Esophagus squamous epithelium (tissue), 5 donors: Measurements from ENCODE around the gene MAN1C1. TPM values are rescaled to one million over a fixed set of nuclear protein-coding genes. Genes with fewer than 3 reads are reported as not detected.
A peak's percentile ranks its signal among the peaks of the same experiment; 100 is the strongest.

Experiments
- DNase-seq: peaks from one replicate; lab custom pipeline; 2025; lab: John Stamatoyannopoulos, UW
- H3K27ac ChIP-seq, 4 donors: fragments of 200-600 bp; sonication (generic); one replicate each; pipeline ENCODE4 v1.5.1; 2016 to 2019; ENCODE audit warnings: mild to moderate bottlenecking in 1 of 4
- H3K27me3 ChIP-seq, 4 donors: fragments of 200-600 bp; sonication (generic); 1 replicate in 3 of 4; 2 replicates in 1 of 4; pipeline versions ENCODE4 v1.5.1 to v1.6.0; 2017 to 2021; ENCODE audit warnings: antibody characterized with exemption in 1 of 4
- H3K36me3 ChIP-seq, 3 donors: fragments of 200-600 bp; sonication (generic); one replicate each; pipeline ENCODE4 v1.5.1; 2016 to 2019
- H3K4me1 ChIP-seq, 3 donors: fragments of 200-600 bp; sonication (generic); one replicate each; pipeline ENCODE4 v1.5.1; 2017 to 2019
- H3K4me3 ChIP-seq, 4 donors: fragments of 200-600 bp; sonication (generic); 1 replicate in 3 of 4; 2 replicates in 1 of 4; pipeline ENCODE4 v1.5.1; 2016 to 2019; ENCODE audit warnings: mild to moderate bottlenecking in 2 of 4, moderate library complexity in 1 of 4
- H3K9me3 ChIP-seq, 3 donors: fragments of 200-600 bp; sonication (generic); one replicate each; pipeline ENCODE4 v1.5.1; 2016 to 2019
- POLR2A ChIP-seq, 4 donors: fragments of 450-650 bp; IDR thresholded peaks; one replicate each; pipeline ENCODE4 v1.6.1; 2017; ENCODE audit warnings: antibody characterized with exemption in 4 of 4, mild to moderate bottlenecking in 4 of 4, moderate library complexity in 3 of 4
- WGBS, 2 donors: methylation state at CpG; one replicate each; pipeline ENCODE4 v1.1.5; 2018; 5-methylcytosine and 5-hydroxymethylcytosine counted together
- intact Hi-C: fragments of 100-400 bp; cut with DNase I; formaldehyde crosslinking; loops from one replicate; pipeline ENCODE4 v1.15.0; 2022
- total RNA-seq, 4 donors: library from RNA; depleted of rRNA; stranded (reverse); fragments of >200 nt; gene quantifications; one replicate each; pipeline ENCODE4 v1.1.0, GENCODE V29; 2016
- TF ChIP-seq, protein P1 (sequence below), 6 experiments: fragments of 450-650 bp in 4 of 6; fragments of 200-600 bp in 2 of 6; sonication (generic) in 2 of 6; IDR thresholded peaks; one replicate each; pipeline ENCODE4 v1.5.1; 2016 to 2019; ENCODE audit warnings: antibody characterized with exemption in 6 of 6, mild to moderate bottlenecking in 4 of 6, moderate library complexity in 4 of 6
- donor health status: DM: yes; HTN: yes; CAD: no.

The MAN1C1 gene
- total RNA-seq, 4 donors from 2014 or later = 0.91 to 7.4 (median 3.8) TPM

GRCh38 chr1:25626018-25626417 is 9.4 kb downstream of the MAN1C1 start:
- no peaks in the 10 kb centered on the region for H3K27me3 ChIP-seq
- H3K27ac ChIP-seq = no peak overlapping the region
- H3K36me3 ChIP-seq = no peaks in the 10 kb centered on the region
- intact Hi-C loops = no loop called here
- peaks cover 0 to 34% (median 4%) of the 10 kb centered on the region in 3 donors for H3K4me1 ChIP-seq
- H3K4me3 ChIP-seq = no peak overlapping the region
- TF ChIP-seq, protein P1, sequence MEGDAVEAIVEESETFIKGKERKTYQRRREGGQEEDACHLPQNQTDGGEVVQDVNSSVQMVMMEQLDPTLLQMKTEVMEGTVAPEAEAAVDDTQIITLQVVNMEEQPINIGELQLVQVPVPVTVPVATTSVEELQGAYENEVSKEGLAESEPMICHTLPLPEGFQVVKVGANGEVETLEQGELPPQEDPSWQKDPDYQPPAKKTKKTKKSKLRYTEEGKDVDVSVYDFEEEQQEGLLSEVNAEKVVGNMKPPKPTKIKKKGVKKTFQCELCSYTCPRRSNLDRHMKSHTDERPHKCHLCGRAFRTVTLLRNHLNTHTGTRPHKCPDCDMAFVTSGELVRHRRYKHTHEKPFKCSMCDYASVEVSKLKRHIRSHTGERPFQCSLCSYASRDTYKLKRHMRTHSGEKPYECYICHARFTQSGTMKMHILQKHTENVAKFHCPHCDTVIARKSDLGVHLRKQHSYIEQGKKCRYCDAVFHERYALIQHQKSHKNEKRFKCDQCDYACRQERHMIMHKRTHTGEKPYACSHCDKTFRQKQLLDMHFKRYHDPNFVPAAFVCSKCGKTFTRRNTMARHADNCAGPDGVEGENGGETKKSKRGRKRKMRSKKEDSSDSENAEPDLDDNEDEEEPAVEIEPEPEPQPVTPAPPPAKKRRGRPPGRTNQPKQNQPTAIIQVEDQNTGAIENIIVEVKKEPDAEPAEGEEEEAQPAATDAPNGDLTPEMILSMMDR (IDR thresholded peaks at IDR 0.05) = no peak
- TF ChIP-seq POLR2A (IDR thresholded peaks at IDR 0.05) = no peak
- 93 to 95% methylated on average over 2 of the region's 2 CpGs for WGBS, 2 donors
- H3K9me3 ChIP-seq = no peaks in the 10 kb centered on the region
- DNase-seq = no peak

DNA sequence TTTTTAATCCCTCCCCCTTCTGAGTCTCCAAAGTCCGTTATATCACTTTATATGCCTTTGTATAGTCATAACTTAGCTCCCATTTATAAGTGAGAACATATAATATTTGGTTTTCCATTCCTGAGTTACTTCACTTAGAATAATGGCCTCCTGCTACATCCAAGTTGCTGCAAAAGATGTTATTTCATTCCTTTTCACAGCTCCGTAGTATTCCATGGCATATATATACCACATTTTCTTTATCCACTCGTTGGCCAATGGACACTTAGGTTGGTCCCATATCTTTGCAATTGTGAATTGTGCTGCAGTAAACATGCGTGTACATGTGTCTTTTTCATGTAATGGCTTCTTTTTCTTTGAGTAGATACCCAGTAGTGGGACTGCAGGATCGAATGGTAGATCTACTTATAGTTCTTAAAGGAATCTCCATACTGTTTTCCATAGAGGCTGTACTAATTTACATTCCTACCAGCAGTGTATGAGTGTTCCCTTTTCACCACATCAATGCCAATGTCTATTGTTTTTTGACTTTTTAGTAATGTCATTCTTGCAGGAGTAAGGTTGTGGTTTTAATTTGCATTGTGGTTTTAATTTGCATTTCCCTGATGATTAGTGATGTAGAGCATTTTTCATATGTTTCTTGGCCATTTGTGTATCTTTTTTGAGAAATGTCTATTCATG is 12.3 kb downstream of the MAN1C1 start:
- TF ChIP-seq, protein P1 (IDR thresholded peaks at IDR 0.05) = no peak
- no peak for TF ChIP-seq POLR2A (IDR thresholded peaks at IDR 0.05)
- no peak for DNase-seq
- Histone ChIP-seq H3K27ac (no peak overlapping the region), H3K27me3 (no peaks in the 10 kb centered on the region), H3K4me1 (peaks cover 0 to 23% (median 8%) of the 10 kb centered on the region in 3 donors), H3K4me3 (no peak overlapping the region), H3K9me3 (no peaks in the 10 kb centered on the region), H3K36me3 (no peaks in the 10 kb centered on the region)
- intact Hi-C loops = no loop called here
- 87 to 88% methylated on average over 5 of the region's 5 CpGs for WGBS, 2 donors

DNA sequence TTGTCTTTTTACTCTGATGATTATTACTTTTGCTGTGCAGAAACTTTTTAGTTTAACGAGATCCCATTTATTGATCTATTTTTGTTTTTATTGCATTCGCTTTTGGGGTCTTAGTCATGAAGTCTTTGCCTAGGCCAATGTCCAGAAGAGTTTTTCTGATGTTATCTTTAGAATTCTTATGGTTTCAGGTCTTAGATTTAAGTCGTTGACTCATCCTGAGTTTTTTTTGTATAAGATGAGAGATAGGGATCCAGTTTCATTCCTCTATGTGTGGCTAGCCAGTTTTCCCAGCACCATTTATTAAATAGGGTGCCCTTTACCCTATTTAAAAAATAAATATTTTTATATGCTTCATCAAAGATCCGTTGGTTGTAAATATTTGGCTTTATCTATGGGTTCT is 13.2 kb downstream of the MAN1C1 start:
- 79 to 83% methylated on average over 4 of the region's 4 CpGs for WGBS, 2 donors
- TF ChIP-seq, protein P1 (IDR thresholded peaks at IDR 0.05) = no peak
- TF ChIP-seq POLR2A (IDR thresholded peaks at IDR 0.05) = no peak
- intact Hi-C loops = no loop called here

DNA sequence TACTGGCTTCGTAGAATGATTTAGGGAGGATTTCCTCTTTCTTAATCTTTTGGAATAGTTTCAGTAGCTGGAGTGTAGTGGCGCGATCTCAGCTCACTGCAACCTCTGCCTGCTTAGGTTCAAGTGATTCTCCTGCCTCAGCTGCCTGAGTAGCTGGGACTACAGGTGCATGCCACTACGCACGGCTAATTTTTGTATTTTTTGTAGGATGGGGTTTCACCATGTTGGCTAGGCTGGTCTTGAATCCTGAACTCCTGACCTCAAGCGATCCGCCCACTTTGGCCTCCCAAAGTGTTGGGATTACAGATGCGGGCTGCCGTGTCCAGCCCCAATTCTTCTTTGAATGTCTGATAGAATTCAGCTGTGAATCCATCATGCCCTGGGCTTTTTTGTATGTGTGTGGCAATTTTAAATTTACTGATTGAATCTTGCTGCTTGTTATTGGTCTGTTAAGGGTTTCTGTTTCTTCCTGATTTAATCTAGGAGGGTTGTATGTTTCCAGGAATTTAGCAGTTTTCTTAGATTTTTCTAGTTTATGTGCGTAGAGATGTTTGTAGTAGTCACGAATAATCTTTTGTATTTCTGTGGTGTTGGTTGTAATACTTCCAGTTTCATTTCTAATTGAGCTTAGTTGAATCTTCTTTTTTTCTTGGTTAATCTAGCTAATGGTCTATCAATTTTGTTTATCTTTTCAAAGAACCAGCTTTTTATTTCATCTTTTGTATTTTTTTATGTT is 15.3 kb downstream of the MAN1C1 start:
- Histone ChIP-seq H3K27ac (peak overlapping the region in 3 of 4 donors; percentile 42 to 78 (median 70)), H3K4me1 (peaks cover 0 to 18% (median 8%) of the 10 kb centered on the region in 3 donors), H3K27me3 (no peaks in the 10 kb centered on the region), H3K9me3 (peaks cover 0 to 13% (median 0%) of the 10 kb centered on the region in 3 donors), H3K4me3 (peak overlapping the region in 3 of 4 donors; percentile 17 to 53 (median 20)), H3K36me3 (peaks cover 0 to 7% (median 0%) of the 10 kb centered on the region in 3 donors)
- WGBS, 2 donors = 41 to 51% methylated on average over 10 to 11 of the region's 11 CpGs
- intact Hi-C loops = no loop called here
- DNase-seq = no peak
- TF ChIP-seq, protein P1 (IDR thresholded peaks at IDR 0.05) = no peak
- no peak for TF ChIP-seq POLR2A (IDR thresholded peaks at IDR 0.05)

More for the DNA sequence above, 13.2 kb downstream of the MAN1C1 start:
- peaks cover 0 to 18% (median 8%) of the 10 kb centered on the region in 3 donors for H3K4me1 ChIP-seq
- H3K27ac ChIP-seq = no peak overlapping the region
- no peak overlapping the region for H3K4me3 ChIP-seq
- no peak for DNase-seq
- no peaks in the 10 kb centered on the region for H3K9me3 ChIP-seq
- no peaks in the 10 kb centered on the region for H3K36me3 ChIP-seq
- no peaks in the 10 kb centered on the region for H3K27me3 ChIP-seq

- 83 to 87% methylated on average over 2 of the region's 2 CpGs for whole genome bisulfite sequencing, 2 donors
- peaks cover 0 to 18% (median 8%) of the 10 kb centered on the region in 3 donors for H3K4me1 ChIP-seq
- no peak overlapping the region for H3K27ac ChIP-seq
- no peak overlapping the region for H3K4me3 ChIP-seq
- intact Hi-C loops = no loop called here
- no peak for DNase-seq
- H3K9me3 ChIP-seq = peaks cover 0 to 20% (median 0%) of the 10 kb centered on the region in 3 donors
- TF ChIP-seq POLR2A (IDR thresholded peaks at IDR 0.05) = no peak
- TF ChIP-seq, protein P1 (IDR thresholded peaks at IDR 0.05) = no peak
- H3K27me3 ChIP-seq = no peaks in the 10 kb centered on the region
- H3K36me3 ChIP-seq = peaks cover 0 to 7% (median 0%) of the 10 kb centered on the region in 3 donors
Measured at GRCh38 chr1:25634066-25634465, 17.5 kb downstream of the MAN1C1 start.
